Brain microvascular endothelial cell (primary cell): ENCODE data around the gene RAB28.

Source experiments
- DNase-seq: peaks from one replicate; pipeline ENCODE4 v3.0.0-alpha.2; 2020
- H3K27ac ChIP-seq: fragments of 250-450 bp; sonication (Bioruptor Pico); 2 replicates; pipeline ENCODE4 v1.5.1; 2020; ENCODE audit warnings: mild to moderate bottlenecking, moderate library complexity
- H3K27me3 ChIP-seq: fragments of 250-450 bp; sonication (Bioruptor Pico); replicated peaks from 2 replicates; pipeline ENCODE4 v1.5.1; 2020; ENCODE audit warnings: mild to moderate bottlenecking
- H3K36me3 ChIP-seq: fragments of 250-450 bp; sonication (Bioruptor Pico); replicated peaks from 2 replicates; pipeline ENCODE4 v1.5.1; 2020; ENCODE audit warnings: mild to moderate bottlenecking
- H3K4me3 ChIP-seq: 2 replicates; pipeline ENCODE4 v1.5.1; 2011; ENCODE audit warnings: low read depth, mild to moderate bottlenecking, control low read depth, low read length, moderate library complexity
- in situ Hi-C: cut with HindIII; loops from 2 replicates; pipeline ENCODE4 v1.10.0; 2017; ENCODE audit warnings: low sequenced_read_pairs, low pct_ligation_motif_present
- TF ChIP-seq, protein P1 (sequence below): IDR thresholded peaks from 2 replicates; pipeline ENCODE4 v1.5.1; 2011; ENCODE audit warnings: low read depth, mild to moderate bottlenecking, moderate library complexity, low read length, control low read depth, inconsistent platforms; ENCODE audit errors: missing control alignments

The RAB28 gene

GRCh38 chr4:13371048-13371447 lies 113.1 kb downstream of the RAB28 start:
- Histone ChIP-seq H3K4me3 (no peak overlapping the region), H3K27ac (no peak overlapping the region), H3K27me3 (no peaks in the 10 kb centered on the region), H3K36me3 (no peaks in the 10 kb centered on the region)
- no peak for DNase-seq
- in situ Hi-C loops = no loop called here
- TF ChIP-seq, protein P1, sequence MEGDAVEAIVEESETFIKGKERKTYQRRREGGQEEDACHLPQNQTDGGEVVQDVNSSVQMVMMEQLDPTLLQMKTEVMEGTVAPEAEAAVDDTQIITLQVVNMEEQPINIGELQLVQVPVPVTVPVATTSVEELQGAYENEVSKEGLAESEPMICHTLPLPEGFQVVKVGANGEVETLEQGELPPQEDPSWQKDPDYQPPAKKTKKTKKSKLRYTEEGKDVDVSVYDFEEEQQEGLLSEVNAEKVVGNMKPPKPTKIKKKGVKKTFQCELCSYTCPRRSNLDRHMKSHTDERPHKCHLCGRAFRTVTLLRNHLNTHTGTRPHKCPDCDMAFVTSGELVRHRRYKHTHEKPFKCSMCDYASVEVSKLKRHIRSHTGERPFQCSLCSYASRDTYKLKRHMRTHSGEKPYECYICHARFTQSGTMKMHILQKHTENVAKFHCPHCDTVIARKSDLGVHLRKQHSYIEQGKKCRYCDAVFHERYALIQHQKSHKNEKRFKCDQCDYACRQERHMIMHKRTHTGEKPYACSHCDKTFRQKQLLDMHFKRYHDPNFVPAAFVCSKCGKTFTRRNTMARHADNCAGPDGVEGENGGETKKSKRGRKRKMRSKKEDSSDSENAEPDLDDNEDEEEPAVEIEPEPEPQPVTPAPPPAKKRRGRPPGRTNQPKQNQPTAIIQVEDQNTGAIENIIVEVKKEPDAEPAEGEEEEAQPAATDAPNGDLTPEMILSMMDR = no peak

- in situ Hi-C loops = no loop called here
- no peaks in the 10 kb centered on the region for H3K36me3 ChIP-seq
- no peak overlapping the region for H3K4me3 ChIP-seq
- TF ChIP-seq, protein P1 = no peak
- H3K27ac ChIP-seq = no peak overlapping the region
- no peak for DNase-seq
- no peaks in the 10 kb centered on the region for H3K27me3 ChIP-seq
These were observed 115.9 kb downstream of the RAB28 start for GRCh38 chr4:13368217-13368616.

DNA sequence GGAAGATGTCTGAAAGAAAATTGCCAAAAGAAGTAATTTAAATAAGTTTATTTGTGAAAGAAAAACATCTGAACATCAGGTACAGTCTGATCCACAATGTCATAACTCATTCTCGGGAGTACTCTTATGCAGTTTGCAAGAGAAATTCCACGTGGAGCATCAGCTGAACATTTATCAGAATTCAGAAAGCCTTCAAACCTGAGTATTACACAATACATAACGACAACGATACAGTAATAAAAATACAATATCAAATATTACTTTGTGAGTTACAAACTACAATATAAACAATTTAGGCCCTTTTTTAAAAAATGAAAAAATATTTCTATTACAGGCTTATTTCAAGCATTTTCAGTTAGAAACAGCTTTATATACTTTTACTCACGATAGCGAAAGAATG lies 116.4 kb downstream of the RAB28 start:
- H3K4me3 ChIP-seq = no peak overlapping the region
- no peak for DNase-seq
- no peaks in the 10 kb centered on the region for H3K36me3 ChIP-seq
- in situ Hi-C loops = no loop called here
- no peak overlapping the region for H3K27ac ChIP-seq
- TF ChIP-seq, protein P1 = no peak
- no peaks in the 10 kb centered on the region for H3K27me3 ChIP-seq

DNA sequence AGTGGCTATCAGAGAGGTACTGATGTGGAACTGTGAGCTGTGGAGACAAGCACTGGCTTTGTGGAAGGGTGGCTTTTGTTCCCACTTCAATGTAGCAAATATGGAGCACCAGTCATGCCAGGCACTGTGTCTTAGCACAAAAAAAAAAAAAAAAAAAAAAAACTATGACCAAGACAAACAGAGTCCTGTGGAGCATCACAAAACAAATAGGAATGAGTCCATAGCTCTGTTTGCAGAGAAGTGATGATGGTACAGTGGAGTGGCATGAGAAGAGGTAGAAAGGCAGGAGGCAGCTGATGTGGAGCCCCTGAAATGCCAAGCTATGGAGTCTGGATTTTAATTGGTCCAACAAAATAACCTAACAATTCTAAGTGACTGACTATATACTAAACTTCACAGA lies 116.9 kb downstream of the RAB28 start:
- H3K4me3 ChIP-seq = no peak overlapping the region
- in situ Hi-C loops = no loop called here
- H3K27me3 ChIP-seq = no peaks in the 10 kb centered on the region
- H3K36me3 ChIP-seq = no peaks in the 10 kb centered on the region
- TF ChIP-seq, protein P1 = no peak
- H3K27ac ChIP-seq = no peak overlapping the region
- no peak for DNase-seq

DNA sequence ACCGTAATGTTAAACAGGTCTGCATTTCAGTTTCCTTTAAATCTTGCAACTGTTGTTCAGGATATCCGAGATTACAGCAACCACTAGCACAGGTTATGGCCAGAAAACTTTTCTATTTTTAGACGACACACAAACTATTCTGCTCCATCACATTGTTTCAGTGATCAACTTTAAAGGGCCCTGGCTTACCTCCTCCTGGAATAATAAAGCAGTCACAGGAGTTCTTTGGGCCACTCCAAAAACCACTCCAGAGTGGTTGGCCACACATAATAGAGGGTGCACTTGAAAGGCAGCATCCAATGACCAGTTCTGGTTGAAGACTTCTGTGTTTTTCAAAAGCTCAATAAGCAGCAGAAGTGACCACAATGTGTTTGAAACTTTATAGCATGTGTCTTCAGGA lies 118.9 kb downstream of the RAB28 start:
- in situ Hi-C loops = no loop called here
- H3K36me3 ChIP-seq = no peaks in the 10 kb centered on the region
- TF ChIP-seq, protein P1 = no peak
- H3K27me3 ChIP-seq = no peaks in the 10 kb centered on the region
- no peak overlapping the region for H3K27ac ChIP-seq
- DNase-seq = no peak
- no peak overlapping the region for H3K4me3 ChIP-seq

- in situ Hi-C loops = no loop called here
- no peaks in the 10 kb centered on the region for H3K27me3 ChIP-seq
- H3K4me3 ChIP-seq = no peak overlapping the region
- TF ChIP-seq, protein P1 = no peak
- H3K27ac ChIP-seq = no peak overlapping the region
- H3K36me3 ChIP-seq = no peaks in the 10 kb centered on the region
- DNase-seq = no peak
These were observed 119.5 kb downstream of the RAB28 start for GRCh38 chr4:13364653-13365052.
